ENCODE measurements around the gene SYMPK.
"Not testable (repeated sequence)": the region's sequence is repeated elsewhere in the genome, so short reads cannot be mapped to it uniquely, and the experiment has no call there.

The SYMPK gene

GRCh38 chr19:45899919-45900589 is 37.1 kb upstream of the SYMPK start:
- no peak overlapping the region for H2AFZ ChIP-seq
- peak overlapping the region; percentile 90 for H3K4me2 ChIP-seq (ENCODE audit: low read length)
- no peak overlapping the region for H3K4me3 ChIP-seq (ENCODE audit: low read depth, low read length)
- H3K4me1 ChIP-seq: peaks cover 6% of the 10 kb centered on the region
- H3K9ac ChIP-seq: no peak overlapping the region
- H3K36me3 ChIP-seq (ENCODE audit: control insufficient read depth, insufficient read depth, low read length): no peaks in the 10 kb centered on the region
- no peaks in the 10 kb centered on the region for H3K79me2 ChIP-seq
- no peaks in the 10 kb centered on the region for H3K27me3 ChIP-seq (ENCODE audit: control insufficient read depth, insufficient read depth, low read length)
- no peaks in the 10 kb centered on the region for H3K9me3 ChIP-seq (ENCODE audit: control insufficient read depth, low read length)
- no peak overlapping the region for H3K27ac ChIP-seq
- TF ChIP-seq CTCF (IDR thresholded peaks at IDR 0.05): no peak

GRCh38 chr19:45899253-45899652 is 36.3 kb upstream of the SYMPK start:
- H3K9me3 ChIP-seq (ENCODE audit: control insufficient read depth, low read length): no peaks in the 10 kb centered on the region
- H3K36me3 ChIP-seq (ENCODE audit: control insufficient read depth, insufficient read depth, low read length): no peaks in the 10 kb centered on the region
- H2AFZ ChIP-seq: no peak overlapping the region
- no peak overlapping the region for H3K27ac ChIP-seq
- no peaks in the 10 kb centered on the region for H3K27me3 ChIP-seq (ENCODE audit: control insufficient read depth, insufficient read depth, low read length)
- H3K4me1 ChIP-seq: peaks cover 6% of the 10 kb centered on the region
- no peak for TF ChIP-seq CTCF (IDR thresholded peaks at IDR 0.05)
- no peaks in the 10 kb centered on the region for H3K79me2 ChIP-seq
- H3K4me3 ChIP-seq (ENCODE audit: low read depth, low read length): no peak overlapping the region
- no peak overlapping the region for H3K4me2 ChIP-seq (ENCODE audit: low read length)
- H3K9ac ChIP-seq: no peak overlapping the region

GRCh38 chr19:45897261-45897812 is 34.4 kb upstream of the SYMPK start:
- Histone ChIP-seq H3K4me3 (ENCODE audit: low read depth, low read length) (no peak overlapping the region), H3K9me3 (ENCODE audit: control insufficient read depth, low read length) (no peaks in the 10 kb centered on the region), H3K79me2 (no peaks in the 10 kb centered on the region), H3K27ac (no peak overlapping the region), H2AFZ (no peak overlapping the region), H3K36me3 (ENCODE audit: control insufficient read depth, insufficient read depth, low read length) (no peaks in the 10 kb centered on the region), H3K4me1 (peaks cover 3% of the 10 kb centered on the region), H3K9ac (no peak overlapping the region), H3K4me2 (ENCODE audit: low read length) (no peak overlapping the region), H3K27me3 (ENCODE audit: control insufficient read depth, insufficient read depth, low read length) (no peaks in the 10 kb centered on the region)
- TF ChIP-seq CTCF (IDR thresholded peaks at IDR 0.05): no peak

- not testable (repeated sequence) for H3K27ac ChIP-seq; H2AFZ ChIP-seq; H3K4me1 ChIP-seq; H3K9ac ChIP-seq; H3K36me3 ChIP-seq (ENCODE audit: control insufficient read depth, insufficient read depth, low read length); H3K27me3 ChIP-seq (ENCODE audit: control insufficient read depth, insufficient read depth, low read length); H3K79me2 ChIP-seq; H3K4me2 ChIP-seq (ENCODE audit: low read length); H3K4me3 ChIP-seq (ENCODE audit: low read depth, low read length); H3K9me3 ChIP-seq (ENCODE audit: control insufficient read depth, low read length)
Measured at GRCh38 chr19:45895983-45896599, 33.1 kb upstream of the SYMPK start.

GRCh38 chr19:45895519-45895972 is 32.6 kb upstream of the SYMPK start:
- H3K27me3 ChIP-seq (ENCODE audit: control insufficient read depth, insufficient read depth, low read length): no peaks in the 10 kb centered on the region
- no peak overlapping the region for H3K4me2 ChIP-seq (ENCODE audit: low read length)
- H2AFZ ChIP-seq: no peak overlapping the region
- no peaks in the 10 kb centered on the region for H3K36me3 ChIP-seq (ENCODE audit: control insufficient read depth, insufficient read depth, low read length)
- TF ChIP-seq CTCF (IDR thresholded peaks at IDR 0.05): no peak
- no peaks in the 10 kb centered on the region for H3K79me2 ChIP-seq
- H3K9ac ChIP-seq: no peak overlapping the region
- no peak overlapping the region for H3K4me3 ChIP-seq (ENCODE audit: low read depth, low read length)
- H3K9me3 ChIP-seq (ENCODE audit: control insufficient read depth, low read length): no peaks in the 10 kb centered on the region
- H3K4me1 ChIP-seq: peaks cover 2% of the 10 kb centered on the region
- no peak overlapping the region for H3K27ac ChIP-seq
